HepG2 (cell line): ENCODE measurements around the gene C12orf43. TPM values are rescaled to one million over a fixed set of nuclear protein-coding genes. Genes with fewer than 3 reads are reported as not detected.

Source experiments
- ATAC-seq: fragments of 200-7000 bp; cut with Tn5 transposase; 3 replicates; pipeline ENCODE4 v1.9.1; 2020; ENCODE audit warnings: mild to moderate bottlenecking, moderate library complexity
- BruUV-seq: library from RNA; stranded (reverse); fragments of 400-500 nt; replicated peaks from 2 replicates; lab custom pipeline; 2021; lab: Mats Ljungman, UMichigan
- CTCF ChIA-PET: fragments of 300-600 bp; formaldehyde crosslinking; extraction: SDS; loops from one replicate; lab custom pipeline; 2021; ENCODE audit warnings: low total read pairs, inconsistent platforms, low intra/inter-chr PET ratio; lab: Yijun Ruan, JAX
- POLR2A ChIA-PET: fragments of 350-600 bp; sonication (Branson Sonifier 250); formaldehyde crosslinking; loops from one replicate; lab custom pipeline; 2020; ENCODE audit warnings: antibody characterized with exemption, inconsistent platforms; lab: Yijun Ruan, JAX
- DNase-seq: peaks from one replicate; pipeline ENCODE4 v3.0.0-alpha.2; 2015; ENCODE audit warnings: low spot score
- FAIRE-seq: peaks from 3 replicates; lab custom pipeline; 2011; peaks lifted over from hg19 to GRCh38; lab: Jason Lieb, UNC
- H2AFZ ChIP-seq: one replicate; pipeline ENCODE4 v1.6.1; 2011; ENCODE audit warnings: low read length, inconsistent platforms
- H3K27ac ChIP-seq: fragments of 300-600 bp; 3 replicates; pipeline ENCODE4 v1.8.0; 2011; ENCODE audit warnings: mixed run types, mild to moderate bottlenecking, mixed read lengths, low read length, inconsistent platforms; ENCODE audit not compliant: insufficient read depth; ENCODE audit errors: extremely low read length
- H3K27me3 ChIP-seq, 2 experiments: fragments of 200-600 bp in 1 of 2; 2 replicates in 1 of 2; 3 replicates in 1 of 2; pipeline versions ENCODE4 v1.6.0 to v1.8.0; 2011; ENCODE audit warnings: low read length in 2 of 2, mild to moderate bottlenecking in 2 of 2, moderate library complexity in 2 of 2, inconsistent platforms in 1 of 2; ENCODE audit not compliant: insufficient read depth in 2 of 2, control insufficient read depth in 1 of 2
- H3K36me3 ChIP-seq, 2 experiments: fragments of 200-600 bp in 1 of 2; replicated peaks in 1 of 2; 2 replicates in 1 of 2; 3 replicates in 1 of 2; pipeline versions ENCODE4 v1.5.1 to v1.8.0; 2011; ENCODE audit warnings: low read length in 2 of 2, inconsistent platforms in 1 of 2; ENCODE audit not compliant: insufficient read depth in 2 of 2, control insufficient read depth in 1 of 2
- H3K4me1 ChIP-seq: 2 replicates; pipeline ENCODE4 v1.5.1; 2012; ENCODE audit warnings: low read length, inconsistent platforms; ENCODE audit not compliant: insufficient read depth
- H3K4me2 ChIP-seq: 2 replicates; pipeline ENCODE4 v1.6.0; 2011; ENCODE audit warnings: low read depth, low read length, inconsistent platforms
- H3K4me3 ChIP-seq, 3 experiments: fragments of 200-600 bp in 1 of 3; sonication (generic), shearing (Covaris generic) in 1 of 3; replicated peaks in 1 of 3; 2 replicates each; pipeline ENCODE4 v1.5.1; 2011 to 2016; ENCODE audit warnings: low read length in 3 of 3, inconsistent platforms in 2 of 3, low read depth in 2 of 3, mild to moderate bottlenecking in 2 of 3, control low read depth in 1 of 3, mixed read lengths in 1 of 3; ENCODE audit not compliant: insufficient read depth in 1 of 3
- H3K79me2 ChIP-seq: one replicate; pipeline ENCODE4 v1.6.1; 2011; ENCODE audit warnings: low read length, inconsistent platforms; ENCODE audit not compliant: insufficient read depth
- H3K9ac ChIP-seq: 2 replicates; pipeline ENCODE4 v1.6.0; 2011; ENCODE audit warnings: mild to moderate bottlenecking, low read depth, low read length, inconsistent platforms; ENCODE audit not compliant: insufficient read depth
- H3K9me3 ChIP-seq: 2 replicates; pipeline ENCODE4 v1.5.1; 2012; ENCODE audit warnings: mild to moderate bottlenecking, low read length
- H4K20me1 ChIP-seq: 2 replicates; pipeline ENCODE4 v1.6.0; 2011; ENCODE audit warnings: inconsistent platforms, mild to moderate bottlenecking, low read length, moderate library complexity; ENCODE audit not compliant: insufficient read depth
- EED ChIP-seq: sonication (generic); formaldehyde crosslinking; IDR thresholded peaks from 2 replicates; pipeline ENCODE4 v1.5.0; 2020; ENCODE audit warnings: mild to moderate bottlenecking, missing genetic modification reagents
- JUND ChIP-seq: sonication (generic); formaldehyde crosslinking; IDR thresholded peaks from 2 replicates; pipeline ENCODE4 v1.8.0; 2022; ENCODE audit warnings: mild to moderate bottlenecking, missing genetic modification reagents
- KLF12 ChIP-seq: sonication (generic); formaldehyde crosslinking; IDR thresholded peaks from 2 replicates; pipeline ENCODE4 v1.4.0; 2020; ENCODE audit warnings: missing genetic modification reagents, borderline replicate concordance
- NFKBIZ ChIP-seq: IDR thresholded peaks from 2 replicates; pipeline ENCODE4 v1.6.1; 2018; ENCODE audit warnings: missing genetic modification reagents, missing compliant biosample characterization
- NFRKB ChIP-seq: fragments of 450-650 bp; IDR thresholded peaks from 2 replicates; pipeline ENCODE4 v1.6.1; 2017
- NFYB ChIP-seq: sonication (generic); formaldehyde crosslinking; IDR thresholded peaks from 2 replicates; pipeline ENCODE4 v1.4.0; 2020; ENCODE audit warnings: missing genetic modification reagents
- PHF20 ChIP-seq: sonication (generic); formaldehyde crosslinking; IDR thresholded peaks from 2 replicates; pipeline ENCODE4 v1.5.0; 2020; ENCODE audit warnings: mild to moderate bottlenecking, missing genetic modification reagents
- SP2 ChIP-seq: sonication (generic); formaldehyde crosslinking; IDR thresholded peaks from 2 replicates; pipeline ENCODE4 v1.5.1; 2020; ENCODE audit warnings: mild to moderate bottlenecking, missing genetic modification reagents
- SRSF9 ChIP-seq: fragments of 200-400 bp; formaldehyde crosslinking; IDR thresholded peaks from 2 replicates; pipeline ENCODE4 v1.6.1; 2018; ENCODE audit warnings: borderline replicate concordance, mild to moderate bottlenecking, low read depth, low read length; ENCODE audit not compliant: insufficient read depth, poor library complexity, severe bottlenecking
- XRCC5 ChIP-seq: fragments of 200-400 bp; formaldehyde crosslinking; optimal IDR thresholded peaks from 2 replicates; pipeline ENCODE3; 2017; ENCODE audit warnings: mild to moderate bottlenecking, low read length
- ZBTB20 ChIP-seq: sonication (generic); formaldehyde crosslinking; IDR thresholded peaks from 2 replicates; pipeline ENCODE4 v1.8.1; 2023; ENCODE audit warnings: missing genetic modification reagents, low read depth, mild to moderate bottlenecking, borderline replicate concordance
- ZKSCAN1 ChIP-seq: fragments of 150-350 bp; IDR thresholded peaks from 2 replicates; pipeline ENCODE4 v1.6.1; 2014; ENCODE audit warnings: low read length
- ZKSCAN5 ChIP-seq: sonication (generic); formaldehyde crosslinking; IDR thresholded peaks from 2 replicates; pipeline ENCODE4 v1.5.1; 2020; ENCODE audit warnings: mild to moderate bottlenecking, missing genetic modification reagents
- ZNF263 ChIP-seq: sonication (generic); formaldehyde crosslinking; IDR thresholded peaks from 2 replicates; pipeline ENCODE4 v1.4.0; 2020; ENCODE audit warnings: missing genetic modification reagents
- ZNF546 ChIP-seq: sonication (generic); formaldehyde crosslinking; conservative IDR thresholded peaks from 2 replicates; pipeline ENCODE4 v1.8.1; 2023; ENCODE audit warnings: mild to moderate bottlenecking, missing genetic modification reagents
- ZNF562 ChIP-seq: sonication (generic); formaldehyde crosslinking; IDR thresholded peaks from 2 replicates; pipeline ENCODE4 v1.8.0; 2022; ENCODE audit warnings: missing genetic modification reagents, borderline replicate concordance
- ZNF737 ChIP-seq: sonication (generic); formaldehyde crosslinking; IDR thresholded peaks from 2 replicates; pipeline ENCODE4 v1.5.0; 2020; ENCODE audit warnings: missing genetic modification reagents, mild to moderate bottlenecking, borderline replicate concordance
- WGBS: methylation state at CpG from one replicate; pipeline ENCODE4 v1.1.6; 2017; ENCODE audit warnings: low lambda C conversion rate; 5-methylcytosine and 5-hydroxymethylcytosine counted together
- in situ Hi-C: cut with HindIII; loops from 2 replicates; pipeline ENCODE4 v1.10.0; 2017; ENCODE audit warnings: low pct_unique_long_range_greater_than_20kb; ENCODE audit not compliant: extremely low pct_ligation_motif_present
- intact Hi-C: fragments of 100-400 bp; cut with micrococcal nuclease; formaldehyde crosslinking; loops from one replicate; pipeline ENCODE4 v1.10.0; 2022; ENCODE audit not compliant: unreplicated experiment
- polyA plus RNA-seq, 8 experiments: library from polyadenylated mRNA; depleted of rRNA in 3 of 8; stranded (reverse) in 7 of 8; unstranded in 1 of 8; fragments of >200 nt; fragmentation: Illumina TruSeq in 4 of 8; extraction: Trizol in 4 of 8; gene quantifications; 2 replicates each; pipeline versions ENCODE4 v1.2.1 to v1.2.3, GENCODE V29; 2011 to 2016; ENCODE audit warnings: low read depth in 4 of 8, missing spikeins in 1 of 8, mixed read lengths in 1 of 8; ENCODE audit not compliant: insufficient read depth in 1 of 8
- total RNA-seq, 5 experiments: library from RNA; depleted of rRNA; stranded (reverse); fragments of >200 nt; fragmentation: Illumina TruSeq; extraction: Trizol; gene quantifications; 2 replicates each; pipeline ENCODE4 v1.2.3, GENCODE V29; 2016; ENCODE audit warnings: low read depth in 1 of 5

The C12orf43 gene
- total and polyA plus RNA-seq, 2 of the 13 experiments (the other 11 are each of a cell fraction or from before 2014, with no cell fraction given): 7.9 to 11.1 TPM

DNA sequence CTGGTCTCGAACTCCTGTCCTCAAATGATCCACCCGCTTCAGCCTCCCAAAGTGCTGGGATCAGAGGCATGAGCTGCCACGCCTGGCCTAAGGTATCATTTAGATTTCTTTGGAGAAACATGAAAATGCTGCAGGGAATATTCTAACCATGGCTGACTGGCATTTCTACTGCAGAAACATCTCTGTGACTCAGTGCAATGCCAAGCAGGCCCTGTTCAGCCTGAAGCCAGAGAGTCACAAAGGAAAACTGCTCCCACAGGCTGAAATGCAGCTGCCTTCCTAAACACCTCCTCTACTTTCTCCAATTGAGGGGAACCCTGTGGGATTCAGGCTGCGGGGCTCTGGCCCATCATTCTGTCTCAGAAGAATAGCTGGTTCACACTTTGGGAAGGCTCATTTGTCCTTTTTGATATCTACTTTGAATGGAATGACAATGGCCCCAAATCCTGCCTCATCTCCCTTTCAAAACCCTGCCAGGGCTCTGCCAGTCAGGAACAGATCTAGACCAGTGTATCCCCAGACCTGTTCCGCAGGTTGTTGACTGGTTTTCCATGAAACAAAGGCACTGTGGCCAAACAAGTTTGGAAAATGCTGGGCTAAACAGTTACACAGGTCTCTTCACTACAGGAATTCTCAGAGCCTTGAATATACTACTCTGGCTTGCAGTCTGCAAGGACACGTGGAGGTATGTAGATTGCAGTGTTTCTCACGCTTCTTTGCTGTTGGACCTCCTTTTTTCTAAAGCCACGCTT, 7.8 kb downstream of the C12orf43 start:
- no peak for FAIRE-seq

More for the DNA sequence above, 7.8 kb downstream of the C12orf43 start:
- H3K27me3 ChIP-seq: no peaks in the 10 kb centered on the region
- in situ Hi-C loops: no loop called here
- no peak for DNase-seq
- no peak overlapping the region for H3K9ac ChIP-seq
- no peak for TF ChIP-seq EED
- TF ChIP-seq ZNF546: no peak
- TF ChIP-seq SP2: no peak
- TF ChIP-seq JUND: no peak
- no peak for TF ChIP-seq ZBTB20 (CRISPR knock-in tag)
- no peak for TF ChIP-seq NFRKB
- TF ChIP-seq ZKSCAN5 (CRISPR knock-in tag): no peak
- TF ChIP-seq ZNF737 (CRISPR knock-in tag): no peak
- no peak for TF ChIP-seq ZNF263
- no peak for TF ChIP-seq ZNF562 (CRISPR knock-in tag)
- TF ChIP-seq XRCC5: no peak
- no peak for TF ChIP-seq KLF12
- no peak for TF ChIP-seq NFKBIZ (CRISPR knock-in tag)
- TF ChIP-seq PHF20 (CRISPR knock-in tag): no peak
- no peak for TF ChIP-seq SRSF9
- TF ChIP-seq ZKSCAN1: no peak
- TF ChIP-seq NFYB (CRISPR knock-in tag): no peak
- TF ChIP-seq, all 625 proteins: peak for 0
- Histone ChIP-seq H3K36me3 (peaks cover 17 to 68% of the 10 kb centered on the region in 2 experiments), H3K9me3 (no peaks in the 10 kb centered on the region), H4K20me1 (0 out of 2 replicates have a peak, but pooled peaks cover 3% of the 10 kb centered on the region), H3K79me2 (peaks cover under 1% of the 10 kb centered on the region), H3K27ac (no peak overlapping the region), H3K4me3 (no peak overlapping the region), H2AFZ (no peak overlapping the region), H3K4me1 (0 out of 2 replicates have a peak, but pooled peaks cover under 1% of the 10 kb centered on the region), H3K4me2 (no peak overlapping the region)
- ATAC-seq: no peak
- BruUV-seq: no TSS peak
- ChIA-PET POLR2A (interaction anchor here (2.1 kb wide), 1 partner anchor 28 kb away, joined by 8 read pairs; no protein-coding TSS in a partner anchor), CTCF (no interaction called here)
- intact Hi-C loops: loop anchor here (2.0 kb wide), 1 partner anchor 52 kb away; no protein-coding TSS in a partner anchor
- WGBS: 95% methylated on average over 8 of the region's 8 CpGs
